Tibial artery (tissue), 4 donors: ENCODE results near the gene MMP3.

Experiments used
- DNase-seq, 2 donors: peaks; one replicate each; pipeline ENCODE4 v3.0.0-alpha.2; 2019
- H3K27ac ChIP-seq, 2 donors: fragments of 200-600 bp; sonication (generic) in 1 of 2; 1 replicate in 1 of 2; 2 replicates in 1 of 2; pipeline ENCODE4 v1.5.1; 2018 to 2019; ENCODE audit warnings: mild to moderate bottlenecking in 1 of 2
- H3K27me3 ChIP-seq, 2 donors: fragments of 200-600 bp; sonication (generic) in 1 of 2; one replicate each; pipeline versions ENCODE4 v1.5.1 to v1.6.0; 2016 to 2019
- H3K36me3 ChIP-seq, 3 donors: fragments of 200-600 bp; sonication (generic) in 2 of 3; one replicate each; pipeline ENCODE4 v1.5.1; 2016 to 2019; ENCODE audit warnings: mild to moderate bottlenecking in 2 of 3
- H3K4me1 ChIP-seq, 4 donors: fragments of 200-600 bp; sonication (generic) in 2 of 4; 1 replicate in 3 of 4; 2 replicates in 1 of 4; pipeline ENCODE4 v1.5.1; 2016 to 2019
- H3K4me3 ChIP-seq, 2 donors: fragments of 200-600 bp; sonication (generic) in 1 of 2; 1 replicate in 1 of 2; 2 replicates in 1 of 2; pipeline ENCODE4 v1.5.1; 2018 to 2019; ENCODE audit warnings: mild to moderate bottlenecking in 2 of 2
- H3K9me3 ChIP-seq, 3 donors: fragments of 200-600 bp; sonication (generic) in 1 of 3; one replicate each; pipeline ENCODE4 v1.5.1; 2016 to 2019
- intact Hi-C: fragments of 100-400 bp; cut with DNase I; formaldehyde crosslinking; loops from one replicate; pipeline ENCODE4 v1.15.0; 2023; ENCODE audit warnings: low total_unique reads
- TF ChIP-seq, protein P1 (sequence below), 2 experiments: fragments of 200-600 bp in 1 of 2; fragments of 450-650 bp in 1 of 2; IDR thresholded peaks; one replicate each; pipeline ENCODE4 v1.5.1; 2017 to 2019; ENCODE audit warnings: antibody characterized with exemption in 2 of 2, mild to moderate bottlenecking in 1 of 2, moderate library complexity in 1 of 2

Gene MMP3

GRCh38 chr11:102831489-102832440 lies 11.6 kb downstream of the MMP3 start:
- peaks cover 0 to 11% of the 10 kb centered on the region in 2 donors for H3K27me3 ChIP-seq
- no peaks in the 10 kb centered on the region for H3K36me3 ChIP-seq
- DNase-seq, result no peak
- no peak overlapping the region for H3K27ac ChIP-seq
- H3K4me3 ChIP-seq, result peak overlapping the region in 1 of 2 donors; percentile 18
- no peaks in the 10 kb centered on the region for H3K9me3 ChIP-seq
- TF ChIP-seq, protein P1, sequence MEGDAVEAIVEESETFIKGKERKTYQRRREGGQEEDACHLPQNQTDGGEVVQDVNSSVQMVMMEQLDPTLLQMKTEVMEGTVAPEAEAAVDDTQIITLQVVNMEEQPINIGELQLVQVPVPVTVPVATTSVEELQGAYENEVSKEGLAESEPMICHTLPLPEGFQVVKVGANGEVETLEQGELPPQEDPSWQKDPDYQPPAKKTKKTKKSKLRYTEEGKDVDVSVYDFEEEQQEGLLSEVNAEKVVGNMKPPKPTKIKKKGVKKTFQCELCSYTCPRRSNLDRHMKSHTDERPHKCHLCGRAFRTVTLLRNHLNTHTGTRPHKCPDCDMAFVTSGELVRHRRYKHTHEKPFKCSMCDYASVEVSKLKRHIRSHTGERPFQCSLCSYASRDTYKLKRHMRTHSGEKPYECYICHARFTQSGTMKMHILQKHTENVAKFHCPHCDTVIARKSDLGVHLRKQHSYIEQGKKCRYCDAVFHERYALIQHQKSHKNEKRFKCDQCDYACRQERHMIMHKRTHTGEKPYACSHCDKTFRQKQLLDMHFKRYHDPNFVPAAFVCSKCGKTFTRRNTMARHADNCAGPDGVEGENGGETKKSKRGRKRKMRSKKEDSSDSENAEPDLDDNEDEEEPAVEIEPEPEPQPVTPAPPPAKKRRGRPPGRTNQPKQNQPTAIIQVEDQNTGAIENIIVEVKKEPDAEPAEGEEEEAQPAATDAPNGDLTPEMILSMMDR (IDR thresholded peaks at IDR 0.05), result peak in 1 of 2 experiments; percentile 42
- H3K4me1 ChIP-seq, result no peaks in the 10 kb centered on the region
- intact Hi-C loops, result no loop called here

DNA sequence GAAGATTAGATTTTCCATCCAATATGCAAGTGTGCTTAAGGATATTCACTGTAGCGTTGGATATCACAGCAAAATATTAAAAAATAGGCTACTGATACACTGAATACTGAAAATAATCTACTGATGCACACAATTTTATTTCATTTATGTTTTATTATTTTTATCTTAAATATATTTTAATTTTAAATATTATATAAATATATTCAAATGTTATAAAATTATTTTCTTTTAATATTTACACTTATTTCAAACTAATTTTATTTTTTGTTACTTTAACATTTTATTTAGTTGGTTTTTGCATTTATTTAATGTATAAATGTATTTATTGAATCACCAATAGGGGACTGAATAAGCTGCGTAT lies 12.3 kb downstream of the MMP3 start:
- no peak for DNase-seq
- Histone ChIP-seq H3K9me3 (no peaks in the 10 kb centered on the region), H3K27me3 (peaks cover 0 to 11% of the 10 kb centered on the region in 2 donors), H3K36me3 (no peaks in the 10 kb centered on the region), H3K4me1 (no peaks in the 10 kb centered on the region), H3K4me3 (peak overlapping the region in 1 of 2 donors; percentile 18), H3K27ac (no peak overlapping the region)
- TF ChIP-seq, protein P1 (IDR thresholded peaks at IDR 0.05), result no peak
- intact Hi-C loops, result no loop called here

DNA sequence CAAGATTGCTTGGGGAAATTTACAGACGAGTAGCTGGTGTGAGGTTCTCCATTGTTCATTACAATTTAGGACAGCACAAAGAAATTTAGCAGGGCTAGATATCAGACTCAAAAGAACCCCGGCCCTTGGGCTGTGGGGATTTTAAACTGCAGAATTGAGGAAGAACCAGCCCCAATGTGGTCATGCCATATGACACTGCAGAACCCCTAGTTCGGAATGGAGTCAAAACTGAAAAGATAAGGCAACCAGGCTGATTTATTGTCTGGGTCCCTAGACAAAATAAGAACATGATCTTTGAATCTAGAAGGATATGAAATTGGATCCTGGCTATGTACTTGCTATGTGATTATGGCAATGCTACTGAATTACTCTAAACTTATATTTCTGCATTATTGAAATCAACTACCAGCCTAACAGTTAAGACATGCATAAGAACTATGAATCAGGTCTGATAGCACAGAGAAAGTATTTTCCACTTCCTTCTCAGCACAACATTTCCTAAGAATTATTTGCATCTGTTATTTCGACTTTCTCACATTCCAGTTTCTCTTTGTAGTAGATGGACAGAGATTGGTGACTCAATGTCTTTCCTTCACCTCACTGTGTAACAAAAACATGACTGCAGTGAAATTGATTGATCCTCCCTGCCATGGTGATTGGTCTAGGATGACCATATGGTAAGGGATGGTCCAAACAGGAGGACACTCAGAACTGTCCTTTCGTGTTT lies 13.2 kb downstream of the MMP3 start:
- Histone ChIP-seq H3K27me3 (peaks cover 0 to 11% of the 10 kb centered on the region in 2 donors), H3K9me3 (no peaks in the 10 kb centered on the region), H3K4me1 (no peaks in the 10 kb centered on the region), H3K4me3 (no peak overlapping the region), H3K36me3 (no peaks in the 10 kb centered on the region), H3K27ac (no peak overlapping the region)
- no peak for DNase-seq
- intact Hi-C loops, result no loop called here
- TF ChIP-seq, protein P1 (IDR thresholded peaks at IDR 0.05), result no peak

DNA sequence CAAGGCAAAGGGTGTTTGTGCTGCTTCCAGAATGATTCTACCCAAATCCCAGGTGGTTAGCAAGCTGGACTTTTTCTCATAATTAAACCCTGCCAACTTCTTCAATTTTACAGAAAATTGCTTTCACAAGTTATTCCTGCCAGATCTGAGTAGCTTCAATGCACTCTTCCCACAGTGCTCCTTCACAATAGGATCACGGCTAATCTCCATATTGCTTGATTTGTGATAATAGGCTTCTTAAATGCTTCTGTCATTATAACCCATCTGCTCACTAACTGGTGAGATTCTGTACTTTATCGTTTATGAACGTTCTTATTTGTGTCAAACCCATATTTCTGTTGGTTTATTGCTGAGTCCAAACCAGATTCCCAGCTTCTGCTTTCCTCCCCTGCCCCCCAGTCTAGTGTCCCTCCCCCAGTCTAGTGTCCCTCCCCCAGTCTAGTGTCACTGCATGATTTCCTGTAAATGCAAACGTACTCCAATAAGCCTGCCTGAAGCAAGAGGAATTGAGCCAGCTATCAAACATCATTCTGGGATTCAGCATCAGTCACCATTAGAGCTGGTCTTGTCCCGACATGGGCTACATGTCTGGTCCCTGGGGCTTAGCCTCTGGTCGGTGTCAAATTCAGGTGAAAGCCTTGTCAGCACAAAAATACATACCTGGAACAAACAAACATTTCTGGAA lies 14.0 kb downstream of the MMP3 start:
- no peaks in the 10 kb centered on the region for H3K36me3 ChIP-seq
- H3K4me1 ChIP-seq, result no peaks in the 10 kb centered on the region
- no peaks in the 10 kb centered on the region for H3K9me3 ChIP-seq
- peaks cover 0 to 11% of the 10 kb centered on the region in 2 donors for H3K27me3 ChIP-seq
- DNase-seq, result no peak
- H3K4me3 ChIP-seq, result no peak overlapping the region
- no peak overlapping the region for H3K27ac ChIP-seq
- TF ChIP-seq, protein P1 (IDR thresholded peaks at IDR 0.05), result no peak
- intact Hi-C loops, result no loop called here

- no peak for DNase-seq
- Histone ChIP-seq H3K36me3 (no peaks in the 10 kb centered on the region), H3K27ac (no peak overlapping the region), H3K4me3 (no peak overlapping the region), H3K27me3 (no peaks in the 10 kb centered on the region), H3K4me1 (no peaks in the 10 kb centered on the region), H3K9me3 (no peaks in the 10 kb centered on the region)
- TF ChIP-seq, protein P1 (IDR thresholded peaks at IDR 0.05), result no peak
- intact Hi-C loops, result no loop called here
Observed at GRCh38 chr11:102824556-102824955, 18.9 kb downstream of the MMP3 start.
